ENCODE measurements around the gene KCNA5.

DNA sequence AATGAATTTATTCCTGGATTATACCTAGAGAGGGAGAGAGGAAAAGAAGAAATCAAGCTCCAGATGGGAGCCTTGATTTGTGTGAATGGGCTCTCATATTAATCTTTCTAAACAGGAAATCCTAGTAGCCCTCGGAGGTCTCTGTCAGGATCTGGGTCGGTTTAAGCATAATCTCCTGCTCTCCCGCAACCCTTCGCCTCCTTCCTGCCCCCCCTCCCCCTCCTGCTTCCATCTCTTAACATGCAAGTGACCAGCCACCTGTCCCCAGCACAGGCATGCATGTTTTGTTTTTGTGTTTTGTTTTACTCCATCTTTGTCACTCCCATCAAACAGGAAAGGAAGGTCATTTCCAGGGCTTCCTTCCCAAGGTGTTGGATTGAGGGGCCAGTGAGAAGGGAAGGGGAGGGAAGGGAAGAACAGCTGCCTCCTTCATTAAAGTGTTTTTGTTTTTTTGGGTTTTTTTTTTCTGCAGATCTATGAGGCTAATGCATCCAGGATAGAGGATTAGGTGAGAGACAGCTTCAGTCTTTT lies 4.8 kb upstream of the KCNA5 start:
- TF ChIP-seq POU2F2 (IDR thresholded peaks at IDR 0.05; ENCODE audit: low read depth, low read length) (no peak), POLR2AphosphoS5 (IDR thresholded peaks at IDR 0.05; ENCODE audit: low read depth, low read length) (no peak), POLR2A (IDR thresholded peaks at IDR 0.05; ENCODE audit: low read depth, low read length) (no peak), SPI1 (IDR thresholded peaks at IDR 0.05; ENCODE audit: low read depth, low read length) (no peak), TAF1 (IDR thresholded peaks at IDR 0.05; ENCODE audit: low read depth, low read length) (no peak), PAX5 (IDR thresholded peaks at IDR 0.05; ENCODE audit: insufficient read depth, low read length, severe bottlenecking) (no peak)

All from GM12891 (cell line).